T follicular helper cell (primary cell): Measurements from ENCODE around the gene ADAMTSL5.
A peak's percentile ranks its signal among the peaks of the same experiment; 100 is the strongest.
"Not testable (repeated sequence)": the region's sequence is repeated elsewhere in the genome, so short reads cannot be mapped to it uniquely, and the experiment has no call there.

Source experiments
- DNase-seq: peaks from one replicate; pipeline ENCODE4 v3.0.0-alpha.2; 2020; ENCODE audit warnings: low read depth

Gene ADAMTSL5

DNA sequence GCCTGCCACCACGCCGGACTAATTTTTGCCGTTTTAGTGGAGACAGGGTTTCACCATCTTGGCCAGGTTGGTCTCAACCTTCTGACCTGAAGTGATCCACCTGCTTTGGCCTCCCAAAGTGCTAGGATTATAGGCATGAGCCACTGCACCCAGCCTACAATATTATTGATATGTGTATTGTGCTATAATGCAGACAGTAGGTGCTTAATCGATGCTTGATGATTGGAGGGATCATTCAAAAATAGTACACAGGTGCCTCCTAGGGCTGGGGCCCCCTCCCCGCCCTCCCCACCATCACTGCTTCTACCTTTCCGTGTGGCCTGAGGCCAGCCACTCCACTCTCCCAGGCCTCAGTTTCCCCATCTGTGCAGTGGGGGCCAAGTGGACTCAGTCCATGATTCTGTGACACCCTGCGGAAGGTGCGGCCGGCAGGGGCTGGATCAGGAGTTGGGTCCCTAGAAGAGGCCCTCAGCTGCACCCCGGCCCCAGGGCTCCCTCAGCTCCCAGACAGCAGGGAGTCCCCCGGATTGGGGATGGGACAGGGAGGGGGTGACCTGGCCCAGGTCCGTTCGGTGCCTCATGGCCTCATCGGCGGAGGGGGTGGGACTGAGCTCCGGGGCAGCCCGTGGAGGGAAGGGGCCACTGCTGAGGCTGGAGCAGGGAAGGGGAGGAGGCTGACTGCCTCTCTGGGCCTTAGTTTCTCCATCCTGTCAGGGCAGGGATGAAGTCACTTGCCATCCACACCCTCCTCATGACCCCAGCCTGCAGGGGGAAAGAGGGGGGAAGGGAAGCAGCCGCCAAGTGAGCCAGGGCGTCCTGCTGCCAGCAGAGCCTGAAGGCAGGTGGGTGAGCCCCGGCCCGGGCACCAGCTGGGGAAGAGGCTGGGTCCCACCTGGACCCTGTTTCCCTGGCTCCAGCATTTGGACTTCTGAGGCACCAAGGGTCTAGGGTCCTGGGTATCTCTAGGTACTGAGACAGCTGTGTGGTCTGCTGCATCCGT, 1.2 kb downstream of the ADAMTSL5 start:
- DNase-seq = no peak

DNA sequence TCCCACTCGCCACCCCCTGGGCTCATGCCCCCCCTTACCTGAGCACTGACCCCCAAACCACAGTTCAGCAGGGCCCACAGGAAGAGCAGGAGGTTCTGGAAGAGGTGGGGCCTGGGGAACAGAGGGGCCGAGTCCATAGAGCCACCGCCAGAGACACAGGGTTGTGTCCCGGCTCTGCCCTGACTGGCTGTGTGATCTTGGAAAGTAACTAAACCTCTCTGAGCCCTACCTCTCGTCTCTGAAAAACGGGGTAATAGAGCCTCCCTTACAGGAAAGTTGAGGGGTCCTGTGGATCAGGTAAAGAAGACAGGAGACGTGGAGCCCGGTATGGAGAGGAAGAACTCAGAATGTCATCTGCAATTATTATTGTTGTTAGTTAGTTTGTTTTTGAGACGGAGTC, 2.0 kb downstream of the ADAMTSL5 start:
- no peak for DNase-seq

DNA sequence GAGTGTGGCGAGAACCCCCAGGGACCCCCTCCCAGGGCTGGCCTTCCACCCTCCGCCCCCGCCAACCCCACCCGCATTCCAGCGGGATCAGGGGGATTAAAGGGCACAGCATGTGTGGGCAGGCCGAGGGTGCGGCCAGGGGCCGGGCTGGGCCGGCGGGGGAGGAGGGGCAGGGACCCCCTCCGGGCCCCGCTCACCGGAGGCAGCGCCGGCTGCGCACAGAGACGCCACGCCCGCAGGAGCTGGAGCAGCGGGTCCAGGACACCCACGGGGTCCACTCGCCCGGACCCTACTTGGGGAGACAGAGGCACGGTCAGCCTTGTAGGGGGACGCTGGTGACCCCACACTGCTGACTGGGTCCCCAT, 2.4 kb downstream of the ADAMTSL5 start:
- no peak for DNase-seq

DNA sequence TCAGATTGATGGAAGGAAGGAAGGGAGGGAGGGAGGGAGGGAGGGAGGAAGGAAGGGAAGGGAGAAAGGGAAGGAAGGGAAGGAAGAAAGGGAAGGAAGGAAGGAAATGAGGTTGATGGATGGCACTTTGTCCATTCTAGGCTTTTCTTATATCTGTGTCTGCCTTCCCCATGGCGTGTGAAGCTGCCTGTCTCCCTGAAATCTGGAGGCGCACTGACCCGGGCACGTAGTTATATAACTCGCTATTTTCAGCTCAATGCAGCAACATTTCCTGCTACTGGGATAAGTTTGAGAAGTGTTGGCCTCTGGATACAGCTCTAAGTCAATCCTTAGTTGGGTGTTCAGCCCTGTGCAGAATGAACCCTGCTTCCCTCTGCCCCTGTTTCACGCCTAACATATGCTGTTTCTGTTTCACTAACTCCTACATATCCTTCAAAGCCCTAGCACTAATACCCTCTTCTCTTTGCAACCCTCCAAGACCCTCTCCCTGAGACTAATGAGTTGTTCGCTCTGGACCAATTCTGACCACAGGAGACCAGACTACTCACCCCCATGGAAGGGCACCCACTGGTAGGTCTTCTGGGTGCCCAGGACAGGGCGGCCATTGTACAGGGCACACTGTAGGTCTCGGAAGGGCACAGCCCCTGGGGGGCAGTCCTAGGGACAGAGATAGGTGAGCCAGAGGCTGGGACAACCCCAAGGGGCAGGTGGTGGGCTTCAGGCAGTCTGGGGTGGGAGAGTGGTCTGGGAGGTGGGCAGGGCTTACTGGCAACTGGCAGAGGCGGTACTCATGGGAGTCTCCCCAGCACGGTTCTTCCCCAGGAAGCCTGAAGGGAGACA, 3.0 kb downstream of the ADAMTSL5 start:
- DNase-seq = no peak

DNA sequence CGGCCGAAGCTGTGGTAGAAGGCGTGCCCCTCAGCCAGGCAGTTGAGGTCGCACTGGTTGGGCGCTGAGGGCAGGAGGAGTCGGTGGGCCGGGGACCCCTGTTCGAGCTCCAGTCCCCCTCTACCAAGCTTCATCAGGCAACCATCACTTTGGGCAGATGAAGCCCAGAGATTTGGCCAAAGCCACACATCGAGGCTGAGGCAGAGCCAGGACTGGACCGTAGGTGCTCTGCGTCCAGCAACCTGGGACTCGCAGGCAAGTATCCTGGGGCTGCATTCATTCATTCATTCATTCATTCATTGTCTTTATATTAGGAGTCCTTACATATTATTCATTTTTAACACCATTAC, 4.3 kb downstream of the ADAMTSL5 start:
- no peak for DNase-seq

DNA sequence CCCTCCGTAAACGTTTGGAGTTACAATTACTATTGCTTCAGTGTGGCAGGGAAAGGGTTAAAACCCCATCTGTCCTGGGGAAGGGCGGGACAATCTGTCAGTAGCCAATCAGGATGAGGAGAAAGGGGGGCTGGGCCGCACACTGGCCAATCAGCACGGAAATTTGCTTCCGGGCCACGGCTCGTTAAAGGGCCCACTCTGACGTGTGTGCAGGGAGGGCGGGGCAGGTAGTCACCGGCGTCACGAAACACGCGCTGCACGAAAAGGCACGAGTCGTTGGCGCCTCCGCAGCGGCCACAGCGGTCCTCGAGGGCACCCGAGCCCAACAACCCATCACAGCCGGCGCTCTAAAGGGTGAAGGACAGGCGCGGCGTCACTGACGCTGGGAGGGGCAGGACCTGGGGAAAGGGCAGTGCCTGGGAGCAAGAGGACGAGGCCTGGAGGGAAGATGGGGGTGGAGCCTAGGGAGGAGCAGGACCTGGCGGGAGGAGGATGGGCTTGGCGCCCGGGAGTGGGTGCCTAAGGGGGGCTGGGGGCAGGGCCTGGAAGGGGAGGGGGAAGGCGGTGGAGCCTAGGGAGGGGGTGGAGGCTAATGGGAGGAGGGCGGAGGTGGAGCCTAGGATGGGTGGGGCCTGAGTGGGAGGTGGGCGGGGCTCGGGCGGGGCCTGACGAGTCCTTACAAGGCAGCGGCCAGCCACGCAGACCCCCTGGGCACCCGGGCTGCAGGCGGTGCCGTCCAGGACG, 4.9 kb downstream of the ADAMTSL5 start:
- peak; percentile 93 for DNase-seq

GRCh38 chr19:1507192-1507660, 5.6 kb downstream of the ADAMTSL5 start:
- DNase-seq = no peak

GRCh38 chr19:1505991-1506881, 6.6 kb downstream of the ADAMTSL5 start:
- no peak for DNase-seq

GRCh38 chr19:1505012-1505411, 7.8 kb downstream of the ADAMTSL5 start:
- DNase-seq = no peak

DNA sequence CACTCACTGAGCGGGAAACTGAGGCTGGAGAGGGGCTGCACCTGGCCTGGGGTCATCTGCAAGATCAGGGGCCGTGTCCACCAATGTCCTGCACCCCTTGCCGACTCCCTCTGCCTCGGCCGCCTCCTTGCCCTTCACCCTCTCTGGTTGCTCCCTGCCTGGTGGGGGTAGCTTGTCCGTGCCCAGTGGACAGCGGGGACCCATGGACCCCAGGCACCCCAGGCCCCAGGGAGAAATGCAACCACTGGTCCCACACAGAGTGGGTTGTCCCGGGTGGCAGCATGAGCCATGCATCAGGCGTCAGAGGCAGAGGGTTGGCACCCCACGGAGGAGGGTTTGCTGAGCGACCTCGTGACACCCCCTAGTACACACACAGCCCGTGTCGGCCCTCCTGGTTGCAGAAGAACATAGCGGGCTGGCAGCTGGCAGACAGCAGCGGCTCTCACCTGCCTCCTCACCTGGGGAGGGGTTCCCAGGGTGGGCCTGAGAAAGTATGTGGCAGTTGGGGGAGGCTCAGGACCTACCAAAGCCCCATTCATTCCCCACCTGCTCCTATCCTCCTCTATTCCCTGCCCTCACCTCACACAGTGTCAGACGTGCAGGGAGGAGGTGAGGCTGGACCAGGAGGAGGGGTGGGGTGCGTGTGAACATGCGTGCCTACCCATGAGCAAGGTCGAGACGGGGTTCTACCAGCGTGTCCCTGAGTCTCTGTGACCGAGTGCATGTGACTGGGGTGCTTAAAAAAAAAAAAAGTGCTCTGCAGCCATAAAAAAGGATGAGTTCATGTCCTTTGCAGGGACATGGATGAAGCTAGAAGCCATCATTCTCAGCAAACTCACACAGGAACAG, 8.7 kb downstream of the ADAMTSL5 start:
- no peak for DNase-seq

DNA sequence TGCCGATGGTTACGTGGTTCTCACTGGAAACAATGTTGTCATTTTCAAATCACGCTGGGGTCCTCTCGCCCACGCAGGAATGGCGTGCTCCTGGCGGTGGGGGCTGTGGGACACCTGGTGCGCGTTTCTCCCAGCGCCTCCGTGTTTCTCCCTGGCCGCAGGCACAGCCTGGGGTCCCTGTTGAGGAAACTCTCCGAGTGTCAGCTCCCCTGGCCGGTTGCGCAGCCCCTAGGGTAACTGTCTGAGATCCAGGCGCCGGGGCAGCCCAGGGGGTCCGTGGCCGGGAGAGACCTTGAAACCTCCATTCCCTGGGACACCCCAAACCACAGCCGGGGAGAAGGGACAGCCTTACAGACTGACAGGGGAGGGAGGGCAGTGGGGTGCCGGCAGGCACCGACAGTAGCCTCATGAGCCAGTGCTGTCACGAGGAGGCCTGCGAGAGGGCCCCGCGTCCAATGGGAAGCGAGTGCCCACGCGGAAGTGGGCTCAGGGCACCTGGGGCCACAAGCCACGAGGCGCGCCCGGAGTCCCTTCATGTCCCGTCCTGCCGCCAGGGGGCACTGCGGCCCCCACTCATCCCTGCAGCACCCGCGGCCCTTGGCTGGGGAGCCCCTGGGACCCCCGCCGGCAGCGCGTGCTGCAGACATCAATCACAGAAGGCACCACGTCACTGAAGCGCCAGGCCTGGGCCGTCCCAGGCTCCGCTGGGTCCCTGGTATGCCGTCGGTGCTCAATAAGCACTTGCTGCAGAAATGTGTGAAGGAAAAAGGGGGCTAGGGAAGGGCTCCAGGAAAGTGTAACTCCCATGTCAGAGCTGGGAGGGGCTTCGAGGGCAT, 9.5 kb downstream of the ADAMTSL5 start:
- peak; percentile 38 for DNase-seq

DNA sequence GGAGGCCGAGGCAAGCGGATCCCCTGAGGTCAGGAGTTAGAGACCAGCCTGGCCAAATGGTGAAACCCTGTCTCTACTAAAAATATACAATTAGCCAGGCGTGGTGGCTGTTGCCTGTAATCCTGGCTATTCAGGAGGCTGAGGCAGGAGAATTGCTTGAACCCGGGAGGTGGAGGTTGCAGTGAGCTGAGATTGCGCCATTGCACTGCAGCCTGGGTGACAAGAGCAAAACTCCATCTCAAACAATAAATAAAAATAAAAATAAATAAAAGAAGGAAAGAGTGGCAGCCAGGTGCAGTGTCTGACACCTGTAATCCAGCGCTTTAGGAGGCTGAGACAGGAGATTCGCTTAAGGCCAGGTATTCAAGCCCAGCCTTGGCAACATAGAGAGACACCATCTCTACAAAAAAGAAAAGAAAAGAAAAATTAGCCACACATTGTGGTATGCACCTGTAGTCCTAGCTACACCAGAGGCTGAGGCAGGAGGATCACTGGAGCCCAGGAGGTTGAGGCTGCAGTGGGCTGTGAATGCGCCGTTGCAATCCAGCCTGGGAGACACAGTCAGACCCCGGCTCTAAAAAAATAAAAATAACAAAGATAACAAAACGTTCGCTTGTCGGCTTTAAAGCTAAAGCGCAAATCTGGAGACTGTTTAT, 10.3 kb downstream of the ADAMTSL5 start:
- no peak for DNase-seq

GRCh38 chr19:1501200-1501595, 11.6 kb downstream of the ADAMTSL5 start:
- DNase-seq = no peak

GRCh38 chr19:1499231-1499630, 13.6 kb downstream of the ADAMTSL5 start:
- DNase-seq = not testable (repeated sequence)

- DNase-seq = no peak
These were observed 15.1 kb downstream of the ADAMTSL5 start for GRCh38 chr19:1497578-1498235.

- no peak for DNase-seq
These were observed 15.9 kb downstream of the ADAMTSL5 start for GRCh38 chr19:1496714-1497577.
